ENCODE measurements around the gene RANBP1. TPM values are rescaled to one million over a fixed set of nuclear protein-coding genes. Genes with fewer than 3 reads are reported as not detected.

The RANBP1 gene
- total and polyA plus RNA-seq, 2 of the 8 experiments (the other 6 are each of a cell fraction or from before 2014, with no cell fraction given), result 343 to 484 TPM

GRCh38 chr22:20116951-20117632 is 1.2 kb downstream of the RANBP1 start, which contains the start of gene TRMT2A (continued):
- TF ChIP-seq, protein P1, sequence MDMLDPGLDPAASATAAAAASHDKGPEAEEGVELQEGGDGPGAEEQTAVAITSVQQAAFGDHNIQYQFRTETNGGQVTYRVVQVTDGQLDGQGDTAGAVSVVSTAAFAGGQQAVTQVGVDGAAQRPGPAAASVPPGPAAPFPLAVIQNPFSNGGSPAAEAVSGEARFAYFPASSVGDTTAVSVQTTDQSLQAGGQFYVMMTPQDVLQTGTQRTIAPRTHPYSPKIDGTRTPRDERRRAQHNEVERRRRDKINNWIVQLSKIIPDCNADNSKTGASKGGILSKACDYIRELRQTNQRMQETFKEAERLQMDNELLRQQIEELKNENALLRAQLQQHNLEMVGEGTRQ (IDR thresholded peaks at IDR 0.05; ENCODE audit: low read length), result 0 out of 2 replicates have a peak, but pooled peaks have one; percentile 35
- TF ChIP-seq RFX5 (IDR thresholded peaks at IDR 0.05; ENCODE audit: borderline replicate concordance, low read depth, low read length), result no peak
- TF ChIP-seq ATF3 (IDR thresholded peaks at IDR 0.05; ENCODE audit: insufficient read depth, low read depth, low read length), result peak; percentile 83
- peak; percentile 98 for TF ChIP-seq CREB1 (IDR thresholded peaks at IDR 0.05)
- peak; percentile 29; the same call in 1 of the 2 replicates for TF ChIP-seq BRCA1 (IDR thresholded peaks at IDR 0.05; ENCODE audit: low read depth, low read length)
- TF ChIP-seq CHD7 (IDR thresholded peaks at IDR 0.05; ENCODE audit: insufficient replicate concordance, low read length), result no peak
- TF ChIP-seq SIN3A (conservative IDR thresholded peaks at IDR 0.05 in 1 of 2, IDR thresholded peaks at IDR 0.05 in 1 of 2; ENCODE audit: low read depth in 1 of 2, low read length in 2 of 2), result peak; percentile 36 to 91; a peak in 2 of 4 replicates
- no peak for TF ChIP-seq SAP30 (IDR thresholded peaks at IDR 0.05; ENCODE audit: insufficient read depth, insufficient replicate concordance, low read length)

All from H1 (cell line).